IMR-90 (cell line): ENCODE measurements around the gene GNB2. TPM values are rescaled to one million over a fixed set of nuclear protein-coding genes. Genes with fewer than 3 reads are reported as not detected.

Source experiments
- ATAC-seq: fragments of 200-7000 bp; cut with Tn5 transposase; 2 replicates; pipeline ENCODE4 v1.9.1; 2020; ENCODE audit warnings: low read depth, mild to moderate bottlenecking, moderate library complexity
- BruUV-seq: library from RNA; stranded (reverse); fragments of 400-500 nt; replicated peaks from 2 replicates; lab custom pipeline; 2021; lab: Mats Ljungman, UMichigan
- CTCF ChIA-PET: fragments of 300-600 bp; formaldehyde crosslinking; extraction: SDS; loops from one replicate; lab custom pipeline; 2021; ENCODE audit warnings: antibody characterized with exemption; lab: Yijun Ruan, JAX
- POLR2A ChIA-PET: fragments of 300-600 bp; sonication (Branson Sonifier 250); formaldehyde crosslinking; loops from one replicate; lab custom pipeline; 2022; ENCODE audit warnings: antibody characterized with exemption; ENCODE audit not compliant: unreplicated experiment; lab: Charles Lee
- DNase-seq: peaks from one replicate; pipeline ENCODE4 v3.0.0; 2013
- H2AFZ ChIP-seq: replicated peaks from 2 replicates; pipeline ENCODE3; 2013; ENCODE audit warnings: low read length, mild to moderate bottlenecking; ENCODE audit not compliant: poor library complexity
- H2AK5ac ChIP-seq: 2 replicates; pipeline ENCODE4 v1.6.1; 2013; ENCODE audit warnings: low read depth, low read length, inconsistent platforms
- H2AK9ac ChIP-seq: replicated peaks from 2 replicates; pipeline ENCODE3; 2013; ENCODE audit warnings: mild to moderate bottlenecking, low read depth, low read length, moderate library complexity; ENCODE audit not compliant: poor library complexity
- H2BK120ac ChIP-seq: 2 replicates; pipeline ENCODE4 v1.6.1; 2013; ENCODE audit warnings: low read depth, low read length, inconsistent platforms
- H2BK15ac ChIP-seq: 3 replicates; pipeline ENCODE4 v1.6.1; 2013; ENCODE audit warnings: low read depth, low read length, inconsistent platforms
- H2BK20ac ChIP-seq: 2 replicates; pipeline ENCODE4 v1.6.1; 2013; ENCODE audit warnings: low read depth, mild to moderate bottlenecking, inconsistent platforms, low read length, moderate library complexity
- H2BK5ac ChIP-seq: 2 replicates; pipeline ENCODE4 v1.6.1; 2013; ENCODE audit warnings: mild to moderate bottlenecking, low read depth, low read length, inconsistent platforms; ENCODE audit not compliant: poor library complexity, severe bottlenecking
- H3K14ac ChIP-seq: replicated peaks from 2 replicates; pipeline ENCODE4 v1.6.1; 2013; ENCODE audit warnings: low read depth, low read length, inconsistent platforms
- H3K18ac ChIP-seq: 2 replicates; pipeline ENCODE4 v1.6.1; 2013; ENCODE audit warnings: low read depth, low read length, control low read depth
- H3K23ac ChIP-seq: 2 replicates; pipeline ENCODE4 v1.6.1; 2013; ENCODE audit warnings: low read depth, low read length, inconsistent platforms
- H3K27ac ChIP-seq: 2 replicates; pipeline ENCODE4 v1.5.1; 2013; ENCODE audit warnings: mild to moderate bottlenecking, control low read depth, low read length; ENCODE audit not compliant: insufficient read depth
- H3K27me3 ChIP-seq: 2 replicates; pipeline ENCODE4 v1.6.1; 2013; ENCODE audit warnings: low read length; ENCODE audit not compliant: control insufficient read depth, insufficient read depth
- H3K36me3 ChIP-seq: 2 replicates; pipeline ENCODE4 v1.6.1; 2013; ENCODE audit warnings: low read length, mixed read lengths; ENCODE audit not compliant: control insufficient read depth, insufficient read depth
- H3K4ac ChIP-seq: 2 replicates; pipeline ENCODE4 v1.6.1; 2013; ENCODE audit warnings: low read depth, low read length, inconsistent platforms
- H3K4me1 ChIP-seq: 2 replicates; pipeline ENCODE4 v1.6.1; 2013; ENCODE audit warnings: low read length, mixed read lengths; ENCODE audit not compliant: control insufficient read depth, insufficient read depth
- H3K4me2 ChIP-seq: 2 replicates; pipeline ENCODE4 v1.6.1; 2013; ENCODE audit warnings: low read depth, mild to moderate bottlenecking, control low read depth, low read length, moderate library complexity
- H3K4me3 ChIP-seq: 2 replicates; pipeline ENCODE4 v1.5.1; 2013; ENCODE audit warnings: low read depth, mild to moderate bottlenecking, control low read depth, low read length, moderate library complexity; ENCODE audit not compliant: insufficient read depth
- H3K56ac ChIP-seq: 2 replicates; pipeline ENCODE4 v1.6.1; 2013; ENCODE audit warnings: low read length, inconsistent platforms; ENCODE audit not compliant: insufficient read depth; ENCODE audit errors: extremely low read depth
- H3K79me1 ChIP-seq, 2 experiments: 2 replicates each; pipeline ENCODE4 v1.6.1; 2013; ENCODE audit warnings: low read length in 2 of 2, inconsistent platforms in 1 of 2, low read depth in 1 of 2
- H3K9ac ChIP-seq: 2 replicates; pipeline ENCODE4 v1.6.1; 2013; ENCODE audit warnings: low read depth, low read length, control low read depth
- H3K9me1 ChIP-seq: 2 replicates; pipeline ENCODE4 v1.6.1; 2013; ENCODE audit warnings: low read length, inconsistent platforms; ENCODE audit not compliant: insufficient read depth
- H3K9me3 ChIP-seq: 2 replicates; pipeline ENCODE4 v1.6.1; 2013; ENCODE audit warnings: low read length; ENCODE audit not compliant: control insufficient read depth, insufficient read depth
- H4K20me1 ChIP-seq: 2 replicates; pipeline ENCODE4 v1.6.1; 2013; ENCODE audit warnings: low read length, inconsistent platforms; ENCODE audit not compliant: insufficient read depth
- H4K5ac ChIP-seq: 2 replicates; pipeline ENCODE4 v1.6.1; 2013; ENCODE audit warnings: mild to moderate bottlenecking, low read depth, low read length, control low read depth
- H4K8ac ChIP-seq, 2 experiments: 2 replicates each; pipeline ENCODE4 v1.6.1; 2013; ENCODE audit warnings: low read depth in 2 of 2, low read length in 2 of 2, control low read depth in 1 of 2, inconsistent platforms in 1 of 2
- H4K91ac ChIP-seq: 2 replicates; pipeline ENCODE4 v1.6.1; 2013; ENCODE audit warnings: low read depth, low read length, inconsistent platforms; ENCODE audit not compliant: insufficient read depth
- CEBPB ChIP-seq: IDR thresholded peaks from 2 replicates; pipeline ENCODE4 v1.6.1; 2012; ENCODE audit warnings: low read depth, low read length, improper control_type of control experiment
- CHD1 ChIP-seq: IDR thresholded peaks from 2 replicates; pipeline ENCODE4 v1.6.1; 2012; ENCODE audit warnings: low read depth, low read length, improper control_type of control experiment
- CTCF ChIP-seq: conservative IDR thresholded peaks from 2 replicates; pipeline ENCODE4 v1.5.1; 2012; ENCODE audit warnings: mild to moderate bottlenecking, low read depth, low read length, improper control_type of control experiment
- ELK1 ChIP-seq: fragments of 150-350 bp; IDR thresholded peaks from 2 replicates; pipeline ENCODE4 v1.6.1; 2016; ENCODE audit warnings: low read depth, mild to moderate bottlenecking, low read length, moderate library complexity, borderline replicate concordance
- FOS ChIP-seq: fragments of 150-350 bp; IDR thresholded peaks from 2 replicates; pipeline ENCODE4 v1.6.1; 2016; ENCODE audit warnings: low read depth, low read length
- MAFK ChIP-seq: IDR thresholded peaks from 2 replicates; pipeline ENCODE4 v1.6.1; 2012; ENCODE audit warnings: low read depth, low read length, improper control_type of control experiment
- MXI1 ChIP-seq: IDR thresholded peaks from 2 replicates; pipeline ENCODE4 v1.6.1; 2012; ENCODE audit warnings: low read depth, mild to moderate bottlenecking, low read length, moderate library complexity, borderline replicate concordance
- NFE2L2 ChIP-seq: fragments of 150-350 bp; IDR thresholded peaks from 2 replicates; pipeline ENCODE4 v1.6.1; 2016; ENCODE audit warnings: low read depth, mild to moderate bottlenecking, low read length
- POLR2A ChIP-seq: IDR thresholded peaks from 2 replicates; pipeline ENCODE4 v1.6.1; 2012; ENCODE audit warnings: mild to moderate bottlenecking, low read depth, low read length
- RAD21 ChIP-seq: IDR thresholded peaks from 2 replicates; pipeline ENCODE4 v1.6.1; 2012; ENCODE audit warnings: low read length, improper control_type of control experiment
- RCOR1 ChIP-seq: IDR thresholded peaks from 2 replicates; pipeline ENCODE4 v1.6.1; 2012; ENCODE audit warnings: mild to moderate bottlenecking, low read length, improper control_type of control experiment; ENCODE audit not compliant: insufficient replicate concordance
- RFX5 ChIP-seq: IDR thresholded peaks from 2 replicates; pipeline ENCODE4 v1.8.0; 2012; ENCODE audit warnings: low read depth, mild to moderate bottlenecking, low read length, moderate library complexity
- USF2 ChIP-seq: fragments of 150-350 bp; IDR thresholded peaks from 2 replicates; pipeline ENCODE4 v1.6.1; 2017; ENCODE audit warnings: mild to moderate bottlenecking, antibody characterized with exemption, low read length, low read depth
- WGBS, 2 experiments: methylation state at CpG; one replicate each; pipeline versions ENCODE4 v1.1.5 to v1.1.7; 2013; ENCODE audit warnings: missing lambda C conversion rate in 2 of 2; ENCODE audit not compliant: insufficient read length in 1 of 2; ENCODE audit errors: extremely low coverage in 2 of 2; 5-methylcytosine and 5-hydroxymethylcytosine counted together
- dilution Hi-C: fragments of 300-500 bp; cut with HindIII; formaldehyde crosslinking; loops from one replicate; pipeline ENCODE4 v1.14.3; 2018; ENCODE audit warnings: low sequenced_read_pairs; ENCODE audit not compliant: unreplicated experiment
- in situ Hi-C: fragments of 300-500 bp; cut with MboI; formaldehyde crosslinking; loops from 3 replicates; pipeline ENCODE4 v1.14.3; 2019; ENCODE audit warnings: low sequenced_read_pairs, inconsistent platforms, mixed read lengths
- intact Hi-C: fragments of 100-400 bp; cut with micrococcal nuclease; formaldehyde crosslinking; loops from 2 replicates; pipeline ENCODE4 v1.10.0; 2022
- polyA plus RNA-seq, 3 experiments: library from polyadenylated mRNA; depleted of rRNA; stranded (reverse); fragments of >200 nt; gene quantifications; 2 replicates each; pipeline ENCODE4 v1.2.3, GENCODE V29; 2012; ENCODE audit warnings: low replicate concordance in 1 of 3
- total RNA-seq: library from RNA; depleted of rRNA; stranded (reverse); fragments of >200 nt; gene quantifications from 2 replicates; pipeline ENCODE4 v1.2.3, GENCODE V29; 2012

Gene GNB2
- total and polyA plus RNA-seq, 2 of the 4 experiments (the other 2 are of a cell fraction), result 62.0 to 279 TPM

GRCh38 chr7:100671353-100672327, 1.9 kb upstream of the GNB2 start:
- H2BK15ac ChIP-seq, result no peak overlapping the region
- ATAC-seq (no peak), DNase-seq (no peak)
- H3K14ac ChIP-seq, result no peak overlapping the region
- ChIA-PET CTCF (interaction anchor here (0.6 kb wide), 1 partner anchor 14 kb away, joined by 3 read pairs; no protein-coding TSS in a partner anchor), POLR2A (no interaction called here)
- no peak overlapping the region for H3K56ac ChIP-seq
- in situ Hi-C loops, result loop anchor here (10.0 kb wide), 1 partner anchor 197 kb away; the partner anchor contains the start of gene TSC22D4
- no peak overlapping the region for H3K4me3 ChIP-seq
- peaks cover 4% of the 10 kb centered on the region; the same call in 1 of the 2 replicates for H3K4me1 ChIP-seq
- H2BK5ac ChIP-seq, result no peak overlapping the region
- H2AK5ac ChIP-seq, result no peak overlapping the region
- H3K36me3 ChIP-seq, result peaks cover 1% of the 10 kb centered on the region; the same call in 1 of the 2 replicates
- no peak overlapping the region for H3K4me2 ChIP-seq
- H4K91ac ChIP-seq, result no peak overlapping the region
- H4K5ac ChIP-seq, result no peak overlapping the region
- intact Hi-C loops, result loop anchor here (2.0 kb wide), 2 partner anchors 59 to 69 kb away; partner anchors contain the start of genes MOSPD3 and PCOLCE
- no TSS peak for BruUV-seq
- H2AFZ ChIP-seq, result no peak overlapping the region
- H2BK20ac ChIP-seq, result no peak overlapping the region
- 89% methylated on average over 9 of the region's 18 CpGs; no CpG with 5 or more reads in 1 of the 2 experiments for whole genome bisulfite sequencing, 2 experiments
- no peak overlapping the region for H4K8ac ChIP-seq
- H3K9me1 ChIP-seq, result 0 out of 2 replicates have a peak, but pooled peaks cover 2% of the 10 kb centered on the region
- peaks cover 18% of the 10 kb centered on the region for H4K20me1 ChIP-seq
- dilution Hi-C loops, result no loop called here
- H3K79me1 ChIP-seq, result peaks cover 1 to 11% of the 10 kb centered on the region in 2 experiments; a peak in 3 of 4 replicates
- H2AK9ac ChIP-seq, result no peak overlapping the region
- no peak overlapping the region for H2BK120ac ChIP-seq
- no peak overlapping the region for H3K18ac ChIP-seq
- no peak overlapping the region for H3K4ac ChIP-seq
- H3K27ac ChIP-seq, result no peak overlapping the region
- no peaks in the 10 kb centered on the region for H3K9me3 ChIP-seq
- H3K23ac ChIP-seq, result no peak overlapping the region
- no peaks in the 10 kb centered on the region; the same call in 1 of the 2 replicates for H3K27me3 ChIP-seq
- no peak overlapping the region for H3K9ac ChIP-seq
- no peak for TF ChIP-seq MXI1
- TF ChIP-seq RCOR1, result no peak
- TF ChIP-seq FOS, result no peak
- TF ChIP-seq CHD1, result no peak
- TF ChIP-seq USF2, result no peak
- TF ChIP-seq ELK1, result no peak
- TF ChIP-seq RFX5, result no peak
- no peak for TF ChIP-seq CEBPB
- TF ChIP-seq POLR2A, result no peak
- TF ChIP-seq CTCF, result no peak
- no peak for TF ChIP-seq MAFK
- no peak for TF ChIP-seq NFE2L2
- no peak for TF ChIP-seq RAD21
